IMR-90 (cell line): ENCODE results near the gene GPC4. TPM values are rescaled to one million over a fixed set of nuclear protein-coding genes. Genes with fewer than 3 reads are reported as not detected.

Source experiments
- ATAC-seq: fragments of 200-7000 bp; cut with Tn5 transposase; 2 replicates; pipeline ENCODE4 v1.9.1; 2020; ENCODE audit warnings: low read depth, mild to moderate bottlenecking, moderate library complexity
- BruUV-seq: library from RNA; stranded (reverse); fragments of 400-500 nt; replicated peaks from 2 replicates; lab custom pipeline; 2021; lab: Mats Ljungman, UMichigan
- CTCF ChIA-PET: fragments of 300-600 bp; formaldehyde crosslinking; extraction: SDS; loops from one replicate; lab custom pipeline; 2021; ENCODE audit warnings: antibody characterized with exemption; lab: Yijun Ruan, JAX
- POLR2A ChIA-PET: fragments of 300-600 bp; sonication (Branson Sonifier 250); formaldehyde crosslinking; loops from one replicate; lab custom pipeline; 2022; ENCODE audit warnings: antibody characterized with exemption; ENCODE audit not compliant: unreplicated experiment; lab: Charles Lee
- DNase-seq: peaks from one replicate; pipeline ENCODE4 v3.0.0; 2013
- H2AFZ ChIP-seq: replicated peaks from 2 replicates; pipeline ENCODE3; 2013; ENCODE audit warnings: low read length, mild to moderate bottlenecking; ENCODE audit not compliant: poor library complexity
- H2AK5ac ChIP-seq: 2 replicates; pipeline ENCODE4 v1.6.1; 2013; ENCODE audit warnings: low read depth, low read length, inconsistent platforms
- H2AK9ac ChIP-seq: replicated peaks from 2 replicates; pipeline ENCODE3; 2013; ENCODE audit warnings: mild to moderate bottlenecking, low read depth, low read length, moderate library complexity; ENCODE audit not compliant: poor library complexity
- H2BK120ac ChIP-seq: 2 replicates; pipeline ENCODE4 v1.6.1; 2013; ENCODE audit warnings: low read depth, low read length, inconsistent platforms
- H2BK15ac ChIP-seq: 3 replicates; pipeline ENCODE4 v1.6.1; 2013; ENCODE audit warnings: low read depth, low read length, inconsistent platforms
- H2BK20ac ChIP-seq: 2 replicates; pipeline ENCODE4 v1.6.1; 2013; ENCODE audit warnings: low read depth, mild to moderate bottlenecking, inconsistent platforms, low read length, moderate library complexity
- H2BK5ac ChIP-seq: 2 replicates; pipeline ENCODE4 v1.6.1; 2013; ENCODE audit warnings: mild to moderate bottlenecking, low read depth, low read length, inconsistent platforms; ENCODE audit not compliant: poor library complexity, severe bottlenecking
- H3K14ac ChIP-seq: replicated peaks from 2 replicates; pipeline ENCODE4 v1.6.1; 2013; ENCODE audit warnings: low read depth, low read length, inconsistent platforms
- H3K18ac ChIP-seq: 2 replicates; pipeline ENCODE4 v1.6.1; 2013; ENCODE audit warnings: low read depth, low read length, control low read depth
- H3K23ac ChIP-seq: 2 replicates; pipeline ENCODE4 v1.6.1; 2013; ENCODE audit warnings: low read depth, low read length, inconsistent platforms
- H3K27ac ChIP-seq: 2 replicates; pipeline ENCODE4 v1.5.1; 2013; ENCODE audit warnings: mild to moderate bottlenecking, control low read depth, low read length; ENCODE audit not compliant: insufficient read depth
- H3K27me3 ChIP-seq: 2 replicates; pipeline ENCODE4 v1.6.1; 2013; ENCODE audit warnings: low read length; ENCODE audit not compliant: control insufficient read depth, insufficient read depth
- H3K36me3 ChIP-seq: 2 replicates; pipeline ENCODE4 v1.6.1; 2013; ENCODE audit warnings: low read length, mixed read lengths; ENCODE audit not compliant: control insufficient read depth, insufficient read depth
- H3K4ac ChIP-seq: 2 replicates; pipeline ENCODE4 v1.6.1; 2013; ENCODE audit warnings: low read depth, low read length, inconsistent platforms
- H3K4me1 ChIP-seq: 2 replicates; pipeline ENCODE4 v1.6.1; 2013; ENCODE audit warnings: low read length, mixed read lengths; ENCODE audit not compliant: control insufficient read depth, insufficient read depth
- H3K4me2 ChIP-seq: 2 replicates; pipeline ENCODE4 v1.6.1; 2013; ENCODE audit warnings: low read depth, mild to moderate bottlenecking, control low read depth, low read length, moderate library complexity
- H3K4me3 ChIP-seq: 2 replicates; pipeline ENCODE4 v1.5.1; 2013; ENCODE audit warnings: low read depth, mild to moderate bottlenecking, control low read depth, low read length, moderate library complexity; ENCODE audit not compliant: insufficient read depth
- H3K56ac ChIP-seq: 2 replicates; pipeline ENCODE4 v1.6.1; 2013; ENCODE audit warnings: low read length, inconsistent platforms; ENCODE audit not compliant: insufficient read depth; ENCODE audit errors: extremely low read depth
- H3K79me1 ChIP-seq, 2 experiments: 2 replicates each; pipeline ENCODE4 v1.6.1; 2013; ENCODE audit warnings: low read length in 2 of 2, inconsistent platforms in 1 of 2, low read depth in 1 of 2
- H3K9ac ChIP-seq: 2 replicates; pipeline ENCODE4 v1.6.1; 2013; ENCODE audit warnings: low read depth, low read length, control low read depth
- H3K9me1 ChIP-seq: 2 replicates; pipeline ENCODE4 v1.6.1; 2013; ENCODE audit warnings: low read length, inconsistent platforms; ENCODE audit not compliant: insufficient read depth
- H3K9me3 ChIP-seq: 2 replicates; pipeline ENCODE4 v1.6.1; 2013; ENCODE audit warnings: low read length; ENCODE audit not compliant: control insufficient read depth, insufficient read depth
- H4K20me1 ChIP-seq: 2 replicates; pipeline ENCODE4 v1.6.1; 2013; ENCODE audit warnings: low read length, inconsistent platforms; ENCODE audit not compliant: insufficient read depth
- H4K5ac ChIP-seq: 2 replicates; pipeline ENCODE4 v1.6.1; 2013; ENCODE audit warnings: mild to moderate bottlenecking, low read depth, low read length, control low read depth
- H4K8ac ChIP-seq, 2 experiments: 2 replicates each; pipeline ENCODE4 v1.6.1; 2013; ENCODE audit warnings: low read depth in 2 of 2, low read length in 2 of 2, control low read depth in 1 of 2, inconsistent platforms in 1 of 2
- H4K91ac ChIP-seq: 2 replicates; pipeline ENCODE4 v1.6.1; 2013; ENCODE audit warnings: low read depth, low read length, inconsistent platforms; ENCODE audit not compliant: insufficient read depth
- BHLHE40 ChIP-seq: fragments of 150-350 bp; IDR thresholded peaks from 2 replicates; pipeline ENCODE4 v1.6.1; 2016; ENCODE audit warnings: mild to moderate bottlenecking, low read depth, low read length
- CEBPB ChIP-seq: IDR thresholded peaks from 2 replicates; pipeline ENCODE4 v1.6.1; 2012; ENCODE audit warnings: low read depth, low read length, improper control_type of control experiment
- CTCF ChIP-seq: conservative IDR thresholded peaks from 2 replicates; pipeline ENCODE4 v1.5.1; 2012; ENCODE audit warnings: mild to moderate bottlenecking, low read depth, low read length, improper control_type of control experiment
- NFE2L2 ChIP-seq: fragments of 150-350 bp; IDR thresholded peaks from 2 replicates; pipeline ENCODE4 v1.6.1; 2016; ENCODE audit warnings: low read depth, mild to moderate bottlenecking, low read length
- RCOR1 ChIP-seq: IDR thresholded peaks from 2 replicates; pipeline ENCODE4 v1.6.1; 2012; ENCODE audit warnings: mild to moderate bottlenecking, low read length, improper control_type of control experiment; ENCODE audit not compliant: insufficient replicate concordance
- WGBS, 2 experiments: methylation state at CpG; one replicate each; pipeline versions ENCODE4 v1.1.5 to v1.1.7; 2013; ENCODE audit warnings: missing lambda C conversion rate in 2 of 2; ENCODE audit not compliant: insufficient read length in 1 of 2; ENCODE audit errors: extremely low coverage in 2 of 2; 5-methylcytosine and 5-hydroxymethylcytosine counted together
- dilution Hi-C: fragments of 300-500 bp; cut with HindIII; formaldehyde crosslinking; loops from one replicate; pipeline ENCODE4 v1.14.3; 2018; ENCODE audit warnings: low sequenced_read_pairs; ENCODE audit not compliant: unreplicated experiment
- in situ Hi-C: fragments of 300-500 bp; cut with MboI; formaldehyde crosslinking; loops from 3 replicates; pipeline ENCODE4 v1.14.3; 2019; ENCODE audit warnings: low sequenced_read_pairs, inconsistent platforms, mixed read lengths
- intact Hi-C: fragments of 100-400 bp; cut with micrococcal nuclease; formaldehyde crosslinking; loops from 2 replicates; pipeline ENCODE4 v1.10.0; 2022
- polyA plus RNA-seq, 3 experiments: library from polyadenylated mRNA; depleted of rRNA; stranded (reverse); fragments of >200 nt; gene quantifications; 2 replicates each; pipeline ENCODE4 v1.2.3, GENCODE V29; 2012; ENCODE audit warnings: low replicate concordance in 1 of 3
- total RNA-seq: library from RNA; depleted of rRNA; stranded (reverse); fragments of >200 nt; gene quantifications from 2 replicates; pipeline ENCODE4 v1.2.3, GENCODE V29; 2012

GPC4 gene
- total and polyA plus RNA-seq, 2 of the 4 experiments (the other 2 are of a cell fraction) = 0.54 to 1.6 TPM

DNA sequence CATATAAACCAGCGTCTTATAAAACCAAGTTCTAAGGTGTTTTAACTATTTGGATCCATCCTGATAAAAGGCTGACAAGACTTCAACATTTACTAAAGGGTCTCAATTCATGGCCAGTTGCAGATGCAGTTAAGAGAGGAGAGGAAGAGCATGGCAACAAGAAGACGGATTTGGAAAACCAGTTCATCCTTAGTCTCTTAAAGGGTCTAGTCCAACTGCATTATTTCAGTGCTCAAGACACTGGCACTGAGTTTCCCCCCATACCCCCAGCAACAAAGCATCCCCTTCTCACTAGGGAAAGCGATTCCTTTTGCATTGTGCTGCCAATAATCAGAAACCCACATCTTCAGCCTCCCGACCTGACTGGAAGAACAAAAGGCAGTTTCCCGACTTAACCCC is 106.8 kb downstream of the GPC4 start:
- Histone ChIP-seq H3K27me3 (peaks cover 3% of the 10 kb centered on the region), H3K18ac (no peak overlapping the region), H2BK15ac (no peak overlapping the region), H4K20me1 (no peaks in the 10 kb centered on the region), H3K9me1 (no peaks in the 10 kb centered on the region), H3K4me2 (no peak overlapping the region), H4K91ac (no peak overlapping the region), H3K36me3 (no peaks in the 10 kb centered on the region), H3K9ac (no peak overlapping the region), H3K79me1 (no peaks in the 10 kb centered on the region), H4K5ac (no peak overlapping the region), H3K27ac (no peak overlapping the region), H3K4ac (no peak overlapping the region), H2BK5ac (no peak overlapping the region), H3K4me1 (no peaks in the 10 kb centered on the region), H2BK20ac (no peak overlapping the region), H4K8ac (no peak overlapping the region), H2BK120ac (no peak overlapping the region), H3K23ac (no peak overlapping the region), H3K4me3 (no peak overlapping the region), H2AK9ac (no peak overlapping the region), H3K9me3 (no peaks in the 10 kb centered on the region), H2AFZ (no peak overlapping the region), H2AK5ac (no peak overlapping the region), H3K56ac (no peak overlapping the region), H3K14ac (no peak overlapping the region)
- ChIA-PET POLR2A (no interaction called here), CTCF (no interaction called here)
- dilution Hi-C loops = no loop called here
- intact Hi-C loops = no loop called here
- BruUV-seq = no TSS peak
- DNase-seq (no peak), ATAC-seq (no peak)
- TF ChIP-seq CEBPB = no peak
- no peak for TF ChIP-seq CTCF
- no peak for TF ChIP-seq NFE2L2
- no peak for TF ChIP-seq BHLHE40
- TF ChIP-seq RCOR1 = no peak
- in situ Hi-C loops = no loop called here
- no CpG with 5 or more reads among the region's 5 CpGs for WGBS, 2 experiments
